Thyroid gland (tissue), 4 donors: Measurements from ENCODE around the gene NOP9. TPM values are rescaled to one million over a fixed set of nuclear protein-coding genes. Genes with fewer than 3 reads are reported as not detected.

Source experiments
- DNase-seq, 2 donors: peaks; one replicate each; pipeline ENCODE4 v3.0.0-alpha.2; 2019
- H3K27ac ChIP-seq, 3 donors: fragments of 200-600 bp; sonication (generic); 1 replicate in 2 of 3; 2 replicates in 1 of 3; pipeline ENCODE4 v1.5.1; 2016 to 2019; ENCODE audit warnings: mild to moderate bottlenecking in 1 of 3, moderate library complexity in 1 of 3
- H3K27me3 ChIP-seq: fragments of 200-600 bp; sonication (generic); one replicate; pipeline ENCODE4 v1.5.1; 2019
- H3K36me3 ChIP-seq, 2 donors: fragments of 200-600 bp; sonication (generic); one replicate each; pipeline ENCODE4 v1.5.1; 2016 to 2019
- H3K4me1 ChIP-seq, 2 donors: fragments of 200-600 bp; sonication (generic); one replicate each; pipeline ENCODE4 v1.5.1; 2017 to 2019
- H3K4me3 ChIP-seq, 3 donors: fragments of 200-600 bp; sonication (generic); replicated peaks in 1 of 3; 1 replicate in 2 of 3; 2 replicates in 1 of 3; pipeline ENCODE4 v1.5.1; 2016; ENCODE audit warnings: mild to moderate bottlenecking in 1 of 3
- H3K9me3 ChIP-seq: fragments of 200-600 bp; sonication (generic); one replicate; pipeline ENCODE4 v1.5.1; 2017
- POLR2A ChIP-seq, 2 donors: fragments of 450-650 bp; IDR thresholded peaks; one replicate each; pipeline ENCODE4 v1.6.1; 2017; ENCODE audit warnings: antibody characterized with exemption in 2 of 2, mild to moderate bottlenecking in 2 of 2, moderate library complexity in 1 of 2
- WGBS, 2 donors: methylation state at CpG; one replicate each; pipeline ENCODE4 v1.1.5; 2017; 5-methylcytosine and 5-hydroxymethylcytosine counted together
- intact Hi-C: fragments of 100-400 bp; cut with DNase I; formaldehyde crosslinking; loops from one replicate; pipeline ENCODE4 v1.15.1; 2023
- total RNA-seq, 4 donors: library from RNA; depleted of rRNA; stranded (reverse); fragments of >200 nt; gene quantifications; one replicate each; pipeline ENCODE4 v1.2.3, GENCODE V29; 2016
- TF ChIP-seq, protein P1 (sequence below), 6 experiments: fragments of 200-600 bp in 3 of 6; fragments of 450-650 bp in 3 of 6; sonication (generic) in 3 of 6; IDR thresholded peaks; one replicate each; pipeline ENCODE4 v1.5.1; 2016 to 2019; ENCODE audit warnings: antibody characterized with exemption in 6 of 6, mild to moderate bottlenecking in 2 of 6, inconsistent platforms in 1 of 6, moderate library complexity in 1 of 6

NOP9 gene
- total RNA-seq, 4 donors from 2014 or later = 16.4 to 22.3 (median 20.7) TPM

DNA sequence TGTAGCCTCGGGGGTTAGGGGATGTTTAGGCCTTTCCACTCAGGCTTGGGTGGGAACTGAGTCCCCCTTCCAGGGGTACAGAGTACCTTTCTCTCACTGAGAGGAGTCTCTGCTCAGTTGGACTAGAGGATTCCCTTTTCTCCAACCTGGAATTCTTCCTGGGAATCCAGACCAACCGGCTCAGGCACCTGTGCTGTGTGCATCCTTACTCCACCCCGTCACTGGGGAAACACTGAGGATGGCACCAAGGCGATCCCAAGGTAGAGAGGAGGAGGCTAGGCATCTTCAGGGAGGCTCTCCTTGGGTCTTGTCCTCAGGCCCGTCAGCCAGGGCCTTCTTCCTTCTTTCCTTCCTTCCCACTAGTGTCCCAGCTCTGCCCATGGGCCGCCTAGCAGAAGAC, 35.8 kb upstream of the NOP9 start:
- no peak for DNase-seq
- no peaks in the 10 kb centered on the region for H3K9me3 ChIP-seq
- no peak for TF ChIP-seq POLR2A (IDR thresholded peaks at IDR 0.05)
- TF ChIP-seq, protein P1, sequence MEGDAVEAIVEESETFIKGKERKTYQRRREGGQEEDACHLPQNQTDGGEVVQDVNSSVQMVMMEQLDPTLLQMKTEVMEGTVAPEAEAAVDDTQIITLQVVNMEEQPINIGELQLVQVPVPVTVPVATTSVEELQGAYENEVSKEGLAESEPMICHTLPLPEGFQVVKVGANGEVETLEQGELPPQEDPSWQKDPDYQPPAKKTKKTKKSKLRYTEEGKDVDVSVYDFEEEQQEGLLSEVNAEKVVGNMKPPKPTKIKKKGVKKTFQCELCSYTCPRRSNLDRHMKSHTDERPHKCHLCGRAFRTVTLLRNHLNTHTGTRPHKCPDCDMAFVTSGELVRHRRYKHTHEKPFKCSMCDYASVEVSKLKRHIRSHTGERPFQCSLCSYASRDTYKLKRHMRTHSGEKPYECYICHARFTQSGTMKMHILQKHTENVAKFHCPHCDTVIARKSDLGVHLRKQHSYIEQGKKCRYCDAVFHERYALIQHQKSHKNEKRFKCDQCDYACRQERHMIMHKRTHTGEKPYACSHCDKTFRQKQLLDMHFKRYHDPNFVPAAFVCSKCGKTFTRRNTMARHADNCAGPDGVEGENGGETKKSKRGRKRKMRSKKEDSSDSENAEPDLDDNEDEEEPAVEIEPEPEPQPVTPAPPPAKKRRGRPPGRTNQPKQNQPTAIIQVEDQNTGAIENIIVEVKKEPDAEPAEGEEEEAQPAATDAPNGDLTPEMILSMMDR (IDR thresholded peaks at IDR 0.05) = no peak
- H3K27me3 ChIP-seq = no peaks in the 10 kb centered on the region
- 77 to 79% methylated on average over 6 of the region's 6 CpGs for WGBS, 2 donors
- H3K27ac ChIP-seq = no peak overlapping the region
- no peak overlapping the region for H3K4me3 ChIP-seq
- intact Hi-C loops = no loop called here
- peaks cover 13 to 17% of the 10 kb centered on the region in 2 donors for H3K36me3 ChIP-seq
- peaks cover 12 to 14% of the 10 kb centered on the region in 2 donors for H3K4me1 ChIP-seq

DNA sequence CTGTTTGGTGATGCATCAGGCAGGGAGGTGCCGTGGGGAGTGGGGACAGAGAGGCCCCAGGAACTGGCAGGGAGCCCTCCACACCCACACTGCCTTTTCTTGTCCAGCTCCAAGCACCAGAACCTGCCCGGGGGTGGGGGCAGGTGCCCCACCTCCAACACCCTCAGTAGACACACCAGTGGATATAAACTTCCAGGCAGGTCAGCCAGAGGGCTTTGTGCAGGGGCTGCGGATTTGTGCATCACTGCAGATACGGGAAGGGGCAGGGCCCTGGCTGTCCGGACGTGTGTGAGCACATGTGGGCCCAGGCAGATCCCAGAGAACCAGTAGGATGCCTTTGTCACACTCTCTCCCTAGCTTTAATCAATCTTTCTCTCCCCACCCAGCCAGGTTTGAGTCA, 35.4 kb upstream of the NOP9 start:
- WGBS, 2 donors = 78 to 89% methylated on average over 6 of the region's 6 CpGs
- H3K36me3 ChIP-seq = peaks cover 13 to 17% of the 10 kb centered on the region in 2 donors

DNA sequence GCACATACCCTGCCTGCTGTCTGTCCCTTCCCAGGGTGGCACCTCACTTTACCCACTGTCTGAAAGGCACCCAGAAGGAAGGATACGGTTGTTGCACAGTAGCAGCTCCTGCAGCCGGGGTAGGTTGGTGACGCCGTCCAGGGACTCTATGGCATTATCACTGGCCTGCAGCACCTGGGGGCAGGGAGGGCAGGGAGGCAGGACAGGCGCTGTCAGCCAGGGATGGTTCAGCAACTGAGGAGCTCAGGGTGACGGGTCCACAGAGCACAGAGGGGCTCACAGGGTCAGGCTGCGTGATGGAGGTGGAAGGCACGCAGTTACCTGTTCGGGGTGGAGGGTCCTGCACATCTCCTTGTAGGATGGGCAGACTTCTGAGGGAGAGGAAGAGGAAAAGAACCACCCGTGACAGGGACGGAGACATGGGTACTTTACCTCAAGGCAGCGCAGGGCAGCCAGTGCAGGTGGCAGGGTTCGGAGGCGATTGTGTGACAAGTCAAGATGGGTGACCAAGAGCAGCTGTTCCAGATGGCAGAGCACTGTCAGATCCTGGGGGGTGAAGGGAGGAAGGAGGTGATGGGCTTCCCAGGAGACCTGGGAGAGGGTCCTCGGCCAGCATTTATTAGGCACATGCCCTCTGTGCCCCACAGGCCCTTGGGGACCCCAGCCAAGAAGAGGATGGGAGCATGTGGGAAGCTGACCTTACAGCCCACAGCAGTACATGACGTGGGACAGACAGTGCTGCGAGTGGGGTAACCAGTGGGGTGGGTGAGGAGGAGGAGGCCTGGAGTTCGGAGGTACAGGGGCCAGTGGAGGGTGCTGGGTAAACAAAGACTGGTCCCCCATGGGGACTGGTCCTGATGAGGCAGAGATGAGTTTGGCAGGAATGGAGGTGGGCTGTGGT, 33.1 kb upstream of the NOP9 start:
- Histone ChIP-seq H3K27me3 (no peaks in the 10 kb centered on the region), H3K27ac (no peak overlapping the region), H3K4me1 (peaks cover 4 to 5% of the 10 kb centered on the region in 2 donors), H3K9me3 (no peaks in the 10 kb centered on the region), H3K4me3 (no peak overlapping the region), H3K36me3 (peaks cover 13 to 17% of the 10 kb centered on the region in 2 donors)
- 90 to 91% methylated on average over 18 of the region's 18 CpGs for WGBS, 2 donors
- no peak for DNase-seq
- TF ChIP-seq, protein P1 (IDR thresholded peaks at IDR 0.05) = no peak
- TF ChIP-seq POLR2A (IDR thresholded peaks at IDR 0.05) = no peak
- intact Hi-C loops = no loop called here

More for the DNA sequence above, 35.4 kb upstream of the NOP9 start:
- TF ChIP-seq POLR2A (IDR thresholded peaks at IDR 0.05) = no peak
- TF ChIP-seq, protein P1 (IDR thresholded peaks at IDR 0.05) = no peak
- DNase-seq = no peak
- Histone ChIP-seq H3K27ac (no peak overlapping the region), H3K27me3 (no peaks in the 10 kb centered on the region), H3K4me1 (peaks cover 7 to 9% of the 10 kb centered on the region in 2 donors), H3K9me3 (no peaks in the 10 kb centered on the region), H3K4me3 (no peak overlapping the region)
- intact Hi-C loops = no loop called here

DNA sequence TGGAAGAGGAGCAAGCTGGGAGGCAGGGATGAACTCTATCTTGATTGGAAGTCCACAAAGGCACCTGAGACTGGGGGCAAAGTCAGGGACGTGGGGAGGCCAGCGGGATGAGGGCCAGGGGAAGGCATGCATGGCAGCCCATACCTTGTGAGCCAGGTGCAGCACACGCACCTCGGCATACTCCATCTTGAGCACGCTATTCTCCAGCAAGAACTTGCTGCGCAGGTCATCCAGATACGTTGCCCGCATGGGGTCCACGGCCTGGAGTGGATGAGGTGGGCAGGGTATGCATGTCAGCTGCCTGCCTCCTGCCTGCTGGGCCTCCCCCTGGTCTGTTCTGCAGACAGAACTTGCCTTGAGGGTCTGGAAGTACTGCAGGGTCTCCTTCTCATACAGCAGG, 32.1 kb upstream of the NOP9 start:
- peaks cover 8 to 11% of the 10 kb centered on the region in 2 donors for H3K4me1 ChIP-seq
- intact Hi-C loops = no loop called here
- no peak for DNase-seq
- TF ChIP-seq, protein P1 (IDR thresholded peaks at IDR 0.05) = no peak
- no peaks in the 10 kb centered on the region for H3K9me3 ChIP-seq
- no peak overlapping the region for H3K4me3 ChIP-seq
- peaks cover 13 to 17% of the 10 kb centered on the region in 2 donors for H3K36me3 ChIP-seq
- no peak overlapping the region for H3K27ac ChIP-seq
- no peaks in the 10 kb centered on the region for H3K27me3 ChIP-seq
- WGBS, 2 donors = 96 to 97% methylated on average over 6 to 9 of the region's 9 CpGs

DNA sequence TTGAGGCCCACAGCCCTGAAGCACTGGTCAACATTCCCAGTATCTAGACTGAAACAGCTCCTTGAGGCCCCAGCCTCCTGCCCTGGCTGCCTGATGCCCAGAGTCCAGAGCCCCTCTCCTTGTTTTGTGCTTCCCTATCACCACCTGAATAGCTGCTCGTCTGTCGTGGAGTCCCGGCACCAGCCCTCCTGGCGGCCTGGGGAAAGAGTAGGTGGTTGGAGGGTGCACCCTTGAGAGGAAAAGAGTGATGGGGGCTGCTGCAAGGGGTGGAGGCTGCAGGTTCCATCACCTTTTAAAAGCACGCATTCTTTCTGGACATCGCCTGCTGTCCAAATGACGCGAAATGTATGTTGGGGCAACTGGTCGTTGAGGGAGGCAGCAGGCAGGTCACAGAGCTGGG, 31.4 kb upstream of the NOP9 start:
- H3K36me3 ChIP-seq = peaks cover 13 to 17% of the 10 kb centered on the region in 2 donors
- H3K27me3 ChIP-seq = no peaks in the 10 kb centered on the region
- H3K9me3 ChIP-seq = no peaks in the 10 kb centered on the region
- no peak for DNase-seq
- H3K27ac ChIP-seq = no peak overlapping the region
- no peak overlapping the region for H3K4me3 ChIP-seq
- peaks cover 8 to 12% of the 10 kb centered on the region in 2 donors for H3K4me1 ChIP-seq
- no peak for TF ChIP-seq POLR2A (IDR thresholded peaks at IDR 0.05)
- TF ChIP-seq, protein P1 (IDR thresholded peaks at IDR 0.05) = no peak
- WGBS, 2 donors = 94% methylated on average over 9 of the region's 9 CpGs
- intact Hi-C loops = no loop called here
